Osteoblast (primary cell): ENCODE data around the gene KIAA1671. TPM values are rescaled to one million over a fixed set of nuclear protein-coding genes. Genes with fewer than 3 reads are reported as not detected.

Experiments used
- DNase-seq: peaks from one replicate; pipeline ENCODE4 v3.0.0; 2011; ENCODE audit warnings: low spot score, mixed read lengths; ENCODE audit not compliant: insufficient read length; ENCODE audit errors: missing footprints
- H2AFZ ChIP-seq: 2 replicates; pipeline ENCODE4 v1.6.0; 2011; ENCODE audit warnings: mild to moderate bottlenecking, low read length
- H3K27ac ChIP-seq: 2 replicates; pipeline ENCODE4 v1.5.1; 2011; ENCODE audit warnings: mild to moderate bottlenecking, low read depth, low read length, moderate library complexity
- H3K27me3 ChIP-seq: 2 replicates; pipeline ENCODE4 v1.6.0; 2012; ENCODE audit warnings: mild to moderate bottlenecking, control low read depth, inconsistent platforms, low read length, moderate library complexity; ENCODE audit not compliant: insufficient read depth
- H3K36me3 ChIP-seq: 2 replicates; pipeline ENCODE4 v1.5.1; 2011; ENCODE audit warnings: mild to moderate bottlenecking, low read length, control low read depth, moderate library complexity; ENCODE audit not compliant: insufficient read depth
- H3K4me1 ChIP-seq: 2 replicates; pipeline ENCODE4 v1.5.1; 2011; ENCODE audit warnings: mild to moderate bottlenecking, low read length, control low read depth, moderate library complexity; ENCODE audit not compliant: insufficient read depth
- H3K4me2 ChIP-seq: 2 replicates; pipeline ENCODE4 v1.6.0; 2011; ENCODE audit warnings: mild to moderate bottlenecking, low read length; ENCODE audit not compliant: insufficient read depth
- H3K4me3 ChIP-seq: fragments of 200-600 bp; sonication (generic); 3 replicates; pipeline ENCODE4 v1.5.1; 2012; ENCODE audit warnings: mild to moderate bottlenecking, low read length, inconsistent platforms; ENCODE audit not compliant: insufficient read depth
- H3K79me2 ChIP-seq: 2 replicates; pipeline ENCODE4 v1.6.0; 2012; ENCODE audit warnings: mild to moderate bottlenecking, low read length, control low read depth, inconsistent platforms; ENCODE audit not compliant: insufficient read depth
- H3K9me3 ChIP-seq: 2 replicates; pipeline ENCODE4 v1.5.1; 2011; ENCODE audit warnings: low read depth, low read length, control low read depth
- H4K20me1 ChIP-seq: 2 replicates; pipeline ENCODE4 v1.6.0; 2012; ENCODE audit warnings: mild to moderate bottlenecking, low read length, control low read depth; ENCODE audit not compliant: insufficient read depth
- total RNA-seq: library from RNA; depleted of rRNA; stranded (reverse); fragments of >200 nt; gene quantifications from 2 replicates; pipeline ENCODE4 v1.2.3, GENCODE V29; 2012
- TF ChIP-seq, protein P1 (sequence below): IDR thresholded peaks from 2 replicates; pipeline ENCODE4 v1.5.1; 2011; ENCODE audit warnings: mild to moderate bottlenecking, low read depth, low read length, moderate library complexity; ENCODE audit errors: extremely low read depth

KIAA1671 gene
- total RNA-seq, 1 donor, result 16.6 TPM

DNA sequence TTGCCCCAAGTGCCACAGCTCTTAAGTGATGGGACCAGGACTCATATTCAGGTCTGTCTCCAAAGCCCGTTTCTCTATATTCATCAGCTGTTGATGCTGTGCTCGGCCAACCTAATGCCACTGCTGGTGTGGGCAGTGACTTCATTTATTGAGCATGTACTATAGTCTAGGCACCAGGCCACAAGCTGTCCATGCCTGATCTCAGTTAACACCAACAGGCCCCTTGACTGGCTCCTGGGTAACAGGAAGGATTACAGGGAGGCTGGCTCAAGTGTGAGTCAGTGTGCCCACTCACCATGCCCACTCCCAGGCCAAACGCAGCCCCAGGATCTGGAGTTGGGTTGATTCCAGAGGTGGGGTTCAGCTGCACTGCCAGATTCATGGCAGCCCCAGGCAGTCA lies 258.3 kb downstream of the KIAA1671 start:
- Histone ChIP-seq H3K36me3 (no peaks in the 10 kb centered on the region), H3K4me1 (no peaks in the 10 kb centered on the region), H3K27me3 (no peaks in the 10 kb centered on the region), H3K4me2 (no peak overlapping the region), H3K4me3 (no peak overlapping the region), H2AFZ (no peak overlapping the region), H4K20me1 (no peaks in the 10 kb centered on the region), H3K27ac (no peak overlapping the region), H3K79me2 (no peaks in the 10 kb centered on the region), H3K9me3 (no peaks in the 10 kb centered on the region)
- no peak for DNase-seq
- TF ChIP-seq, protein P1, sequence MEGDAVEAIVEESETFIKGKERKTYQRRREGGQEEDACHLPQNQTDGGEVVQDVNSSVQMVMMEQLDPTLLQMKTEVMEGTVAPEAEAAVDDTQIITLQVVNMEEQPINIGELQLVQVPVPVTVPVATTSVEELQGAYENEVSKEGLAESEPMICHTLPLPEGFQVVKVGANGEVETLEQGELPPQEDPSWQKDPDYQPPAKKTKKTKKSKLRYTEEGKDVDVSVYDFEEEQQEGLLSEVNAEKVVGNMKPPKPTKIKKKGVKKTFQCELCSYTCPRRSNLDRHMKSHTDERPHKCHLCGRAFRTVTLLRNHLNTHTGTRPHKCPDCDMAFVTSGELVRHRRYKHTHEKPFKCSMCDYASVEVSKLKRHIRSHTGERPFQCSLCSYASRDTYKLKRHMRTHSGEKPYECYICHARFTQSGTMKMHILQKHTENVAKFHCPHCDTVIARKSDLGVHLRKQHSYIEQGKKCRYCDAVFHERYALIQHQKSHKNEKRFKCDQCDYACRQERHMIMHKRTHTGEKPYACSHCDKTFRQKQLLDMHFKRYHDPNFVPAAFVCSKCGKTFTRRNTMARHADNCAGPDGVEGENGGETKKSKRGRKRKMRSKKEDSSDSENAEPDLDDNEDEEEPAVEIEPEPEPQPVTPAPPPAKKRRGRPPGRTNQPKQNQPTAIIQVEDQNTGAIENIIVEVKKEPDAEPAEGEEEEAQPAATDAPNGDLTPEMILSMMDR, result no peak

DNA sequence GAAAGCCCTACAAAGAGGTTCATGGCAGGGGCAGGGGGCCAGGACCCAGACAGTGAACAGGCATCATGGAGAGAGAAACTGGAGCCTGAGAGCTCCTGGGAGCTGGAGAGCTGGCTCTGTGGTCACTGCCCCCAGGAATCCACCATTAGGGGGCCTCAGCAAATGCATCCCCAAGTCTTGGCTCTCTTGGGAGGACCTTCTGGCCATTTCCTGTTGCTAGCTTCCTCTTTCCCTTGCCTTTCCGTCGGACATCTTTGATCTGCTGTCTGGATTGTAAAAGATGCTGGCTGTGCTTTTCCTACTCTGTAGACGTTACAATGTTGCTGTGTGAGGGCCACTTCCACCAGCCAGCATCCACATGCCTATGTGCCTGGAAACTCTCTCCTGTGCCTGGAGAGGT lies 259.8 kb downstream of the KIAA1671 start:
- Histone ChIP-seq H3K36me3 (no peaks in the 10 kb centered on the region), H3K27me3 (no peaks in the 10 kb centered on the region), H3K4me2 (no peak overlapping the region), H3K9me3 (no peaks in the 10 kb centered on the region), H3K4me3 (no peak overlapping the region), H4K20me1 (no peaks in the 10 kb centered on the region), H3K27ac (no peak overlapping the region), H3K79me2 (no peaks in the 10 kb centered on the region), H2AFZ (no peak overlapping the region), H3K4me1 (no peaks in the 10 kb centered on the region)
- DNase-seq, result no peak
- TF ChIP-seq, protein P1, result no peak

DNA sequence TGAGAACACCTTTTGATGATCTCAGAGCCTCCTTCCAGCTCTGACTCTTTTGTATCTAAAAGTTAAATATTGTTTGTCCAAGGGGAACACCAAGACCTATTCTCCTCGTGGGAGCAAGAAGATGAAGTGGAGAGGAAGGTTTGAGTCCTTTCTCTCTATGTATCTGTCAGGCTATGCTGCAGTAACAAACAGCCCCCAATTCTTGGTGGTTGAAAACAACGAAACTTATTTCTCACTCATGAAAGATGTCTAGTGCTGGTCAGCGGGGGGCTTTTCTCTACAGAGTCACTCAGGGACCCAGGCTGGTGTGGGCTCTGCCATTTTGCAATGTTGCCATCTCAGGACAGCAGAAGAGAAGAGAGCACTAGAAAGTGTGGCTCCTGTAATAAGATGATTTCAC lies 260.7 kb downstream of the KIAA1671 start:
- Histone ChIP-seq H3K36me3 (no peaks in the 10 kb centered on the region), H3K9me3 (no peaks in the 10 kb centered on the region)

DNA sequence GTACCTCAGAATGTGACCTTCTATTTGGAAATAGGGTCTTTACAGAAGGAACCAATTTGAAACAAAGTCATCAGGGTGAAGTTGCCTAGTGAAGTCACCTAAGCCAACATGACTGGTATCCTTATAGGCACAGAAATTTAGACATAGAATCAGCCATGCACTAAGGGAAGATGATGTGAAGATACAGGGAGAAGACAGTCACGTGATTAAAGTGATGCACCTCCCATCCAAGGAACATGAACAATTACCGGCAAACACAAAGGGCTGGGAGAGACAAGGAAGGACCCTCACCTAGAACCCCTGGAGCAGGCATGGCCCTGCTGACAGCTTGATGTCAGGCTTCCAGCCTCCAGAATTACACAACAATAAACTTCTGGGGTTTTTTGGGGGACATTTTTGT lies 263.7 kb downstream of the KIAA1671 start:
- Histone ChIP-seq H4K20me1 (no peaks in the 10 kb centered on the region), H3K9me3 (no peaks in the 10 kb centered on the region), H3K4me1 (no peaks in the 10 kb centered on the region), H3K4me3 (no peak overlapping the region), H3K79me2 (no peaks in the 10 kb centered on the region), H3K36me3 (no peaks in the 10 kb centered on the region), H3K4me2 (no peak overlapping the region), H3K27me3 (peaks cover 3% of the 10 kb centered on the region), H2AFZ (no peak overlapping the region), H3K27ac (no peak overlapping the region)
- DNase-seq, result no peak
- TF ChIP-seq, protein P1, result no peak

More for the DNA sequence above, 260.7 kb downstream of the KIAA1671 start:
- no peaks in the 10 kb centered on the region for H3K4me1 ChIP-seq
- no peak overlapping the region for H3K27ac ChIP-seq
- no peak overlapping the region for H3K4me3 ChIP-seq
- H3K27me3 ChIP-seq, result no peaks in the 10 kb centered on the region
- no peak overlapping the region for H2AFZ ChIP-seq
- H4K20me1 ChIP-seq, result no peaks in the 10 kb centered on the region
- TF ChIP-seq, protein P1, result no peak
- DNase-seq, result no peak
- H3K4me2 ChIP-seq, result no peak overlapping the region
- H3K79me2 ChIP-seq, result no peaks in the 10 kb centered on the region
